ENCODE measurements around the gene COX6B2.

The COX6B2 gene

GRCh38 chr19:55314396-55314795 is 40.1 kb downstream of the COX6B2 start:
- no peak overlapping the region for H3K27ac ChIP-seq (ENCODE audit: low read depth, low read length)

GRCh38 chr19:55312621-55313512 is 41.7 kb downstream of the COX6B2 start:
- WGBS: 93% methylated on average over 47 of the region's 47 CpGs

More at GRCh38 chr19:55314396-55314795, 40.1 kb downstream of the COX6B2 start:
- peaks cover 13% of the 10 kb centered on the region for H3K36me3 ChIP-seq (ENCODE audit: insufficient read depth, low read length)
- 86% methylated on average over 8 of the region's 8 CpGs for WGBS
- no peak overlapping the region for H3K4me3 ChIP-seq (ENCODE audit: low read length)
- no peak overlapping the region for H3K9ac ChIP-seq (ENCODE audit: low read depth, low read length)
- no peaks in the 10 kb centered on the region for H3K27me3 ChIP-seq (ENCODE audit: insufficient read depth, low read length)
- H3K4me1 ChIP-seq (ENCODE audit: insufficient read depth, low read length): no peaks in the 10 kb centered on the region
- H3K9me3 ChIP-seq (ENCODE audit: insufficient read depth, low read depth, low read length): no peaks in the 10 kb centered on the region

GRCh38 chr19:55311797-55312196 is 42.7 kb downstream of the COX6B2 start:
- H3K4me3 ChIP-seq (ENCODE audit: low read length): no peak overlapping the region
- H3K36me3 ChIP-seq (ENCODE audit: insufficient read depth, low read length): peaks cover 31% of the 10 kb centered on the region
- 96% methylated on average over 18 of the region's 18 CpGs for WGBS
- no peaks in the 10 kb centered on the region for H3K4me1 ChIP-seq (ENCODE audit: insufficient read depth, low read length)
- H3K9ac ChIP-seq (ENCODE audit: low read depth, low read length): no peak overlapping the region
- no peaks in the 10 kb centered on the region for H3K9me3 ChIP-seq (ENCODE audit: insufficient read depth, low read depth, low read length)
- no peak overlapping the region for H3K27ac ChIP-seq (ENCODE audit: low read depth, low read length)
- H3K27me3 ChIP-seq (ENCODE audit: insufficient read depth, low read length): no peaks in the 10 kb centered on the region

More at GRCh38 chr19:55312621-55313512, 41.7 kb downstream of the COX6B2 start:
- Histone ChIP-seq H3K27ac (ENCODE audit: low read depth, low read length) (no peak overlapping the region), H3K9ac (ENCODE audit: low read depth, low read length) (no peak overlapping the region), H3K9me3 (ENCODE audit: insufficient read depth, low read depth, low read length) (no peaks in the 10 kb centered on the region), H3K36me3 (ENCODE audit: insufficient read depth, low read length) (peaks cover 26% of the 10 kb centered on the region), H3K27me3 (ENCODE audit: insufficient read depth, low read length) (no peaks in the 10 kb centered on the region), H3K4me1 (ENCODE audit: insufficient read depth, low read length) (no peaks in the 10 kb centered on the region), H3K4me3 (ENCODE audit: low read length) (no peak overlapping the region)

GRCh38 chr19:55311397-55311796 is 43.1 kb downstream of the COX6B2 start:
- no peak overlapping the region for H3K27ac ChIP-seq (ENCODE audit: low read depth, low read length)
- no peak overlapping the region for H3K4me3 ChIP-seq (ENCODE audit: low read length)
- no peak overlapping the region for H3K9ac ChIP-seq (ENCODE audit: low read depth, low read length)
- WGBS: 88% methylated on average over 9 of the region's 9 CpGs
- H3K9me3 ChIP-seq (ENCODE audit: insufficient read depth, low read depth, low read length): no peaks in the 10 kb centered on the region
- no peaks in the 10 kb centered on the region for H3K27me3 ChIP-seq (ENCODE audit: insufficient read depth, low read length)
- H3K36me3 ChIP-seq (ENCODE audit: insufficient read depth, low read length): peaks cover 35% of the 10 kb centered on the region
- H3K4me1 ChIP-seq (ENCODE audit: insufficient read depth, low read length): no peaks in the 10 kb centered on the region

- 93% methylated on average over 7 of the region's 7 CpGs for WGBS
- Histone ChIP-seq H3K27me3 (ENCODE audit: insufficient read depth, low read length) (no peaks in the 10 kb centered on the region), H3K36me3 (ENCODE audit: insufficient read depth, low read length) (peaks cover 43% of the 10 kb centered on the region), H3K4me1 (ENCODE audit: insufficient read depth, low read length) (no peaks in the 10 kb centered on the region), H3K4me3 (ENCODE audit: low read length) (no peak overlapping the region), H3K9me3 (ENCODE audit: insufficient read depth, low read depth, low read length) (no peaks in the 10 kb centered on the region), H3K9ac (ENCODE audit: low read depth, low read length) (no peak overlapping the region), H3K27ac (ENCODE audit: low read depth, low read length) (no peak overlapping the region)
Observed at GRCh38 chr19:55310498-55310897, 44.0 kb downstream of the COX6B2 start.

GRCh38 chr19:55309448-55309847 is 45.1 kb downstream of the COX6B2 start:
- H3K4me1 ChIP-seq (ENCODE audit: insufficient read depth, low read length): no peaks in the 10 kb centered on the region; the same call in 1 of the 2 replicates
- 93% methylated on average over 5 of the region's 5 CpGs for WGBS
- no peak overlapping the region for H3K9ac ChIP-seq (ENCODE audit: low read depth, low read length)
- H3K36me3 ChIP-seq (ENCODE audit: insufficient read depth, low read length): peaks cover 50% of the 10 kb centered on the region
- H3K4me3 ChIP-seq (ENCODE audit: low read length): no peak overlapping the region
- no peaks in the 10 kb centered on the region for H3K27me3 ChIP-seq (ENCODE audit: insufficient read depth, low read length)
- no peak overlapping the region for H3K27ac ChIP-seq (ENCODE audit: low read depth, low read length)
- H3K9me3 ChIP-seq (ENCODE audit: insufficient read depth, low read depth, low read length): no peaks in the 10 kb centered on the region

- Histone ChIP-seq H3K27ac (ENCODE audit: low read depth, low read length) (no peak overlapping the region), H3K4me1 (ENCODE audit: insufficient read depth, low read length) (no peaks in the 10 kb centered on the region; the same call in 1 of the 2 replicates), H3K4me3 (ENCODE audit: low read length) (no peak overlapping the region), H3K9ac (ENCODE audit: low read depth, low read length) (no peak overlapping the region), H3K9me3 (ENCODE audit: insufficient read depth, low read depth, low read length) (no peaks in the 10 kb centered on the region), H3K36me3 (ENCODE audit: insufficient read depth, low read length) (peaks cover 60% of the 10 kb centered on the region), H3K27me3 (ENCODE audit: insufficient read depth, low read length) (no peaks in the 10 kb centered on the region)
- WGBS: 93% methylated on average over 10 of the region's 11 CpGs
Observed at GRCh38 chr19:55308281-55308680, 46.2 kb downstream of the COX6B2 start.

- no peak overlapping the region for H3K27ac ChIP-seq (ENCODE audit: low read depth, low read length)
- no peaks in the 10 kb centered on the region for H3K27me3 ChIP-seq (ENCODE audit: insufficient read depth, low read length)
- no peaks in the 10 kb centered on the region for H3K9me3 ChIP-seq (ENCODE audit: insufficient read depth, low read depth, low read length)
- H3K4me1 ChIP-seq (ENCODE audit: insufficient read depth, low read length): no peaks in the 10 kb centered on the region; the same call in 1 of the 2 replicates
- peaks cover 68% of the 10 kb centered on the region for H3K36me3 ChIP-seq (ENCODE audit: insufficient read depth, low read length)
- 93% methylated on average over 3 of the region's 3 CpGs for WGBS
- no peak overlapping the region for H3K4me3 ChIP-seq (ENCODE audit: low read length)
- H3K9ac ChIP-seq (ENCODE audit: low read depth, low read length): no peak overlapping the region
Observed at GRCh38 chr19:55306712-55307111, 47.8 kb downstream of the COX6B2 start.

GRCh38 chr19:55305983-55306562 is 48.4 kb downstream of the COX6B2 start:
- H3K9ac ChIP-seq (ENCODE audit: low read depth, low read length): no peak overlapping the region
- no peak overlapping the region for H3K4me3 ChIP-seq (ENCODE audit: low read length)
- WGBS: 94% methylated on average over 17 of the region's 17 CpGs
- peaks cover 68% of the 10 kb centered on the region for H3K36me3 ChIP-seq (ENCODE audit: insufficient read depth, low read length)
- peaks cover 6% of the 10 kb centered on the region for H3K4me1 ChIP-seq (ENCODE audit: insufficient read depth, low read length)
- no peaks in the 10 kb centered on the region for H3K9me3 ChIP-seq (ENCODE audit: insufficient read depth, low read depth, low read length)
- H3K27ac ChIP-seq (ENCODE audit: low read depth, low read length): no peak overlapping the region
- H3K27me3 ChIP-seq (ENCODE audit: insufficient read depth, low read length): no peaks in the 10 kb centered on the region

- H3K9ac ChIP-seq (ENCODE audit: low read depth, low read length): no peak overlapping the region
- H3K4me3 ChIP-seq (ENCODE audit: low read length): no peak overlapping the region
- no peaks in the 10 kb centered on the region for H3K9me3 ChIP-seq (ENCODE audit: insufficient read depth, low read depth, low read length)
- H3K36me3 ChIP-seq (ENCODE audit: insufficient read depth, low read length): peaks cover 70% of the 10 kb centered on the region
- peaks cover 9% of the 10 kb centered on the region for H3K4me1 ChIP-seq (ENCODE audit: insufficient read depth, low read length)
- no peak overlapping the region for H3K27ac ChIP-seq (ENCODE audit: low read depth, low read length)
- no peaks in the 10 kb centered on the region for H3K27me3 ChIP-seq (ENCODE audit: insufficient read depth, low read length)
- 92% methylated on average over 9 of the region's 9 CpGs for WGBS
Observed at GRCh38 chr19:55305491-55305890, 49.0 kb downstream of the COX6B2 start.

- Histone ChIP-seq H3K27ac (ENCODE audit: low read depth, low read length) (no peak overlapping the region), H3K9ac (ENCODE audit: low read depth, low read length) (no peak overlapping the region), H3K9me3 (ENCODE audit: insufficient read depth, low read depth, low read length) (no peaks in the 10 kb centered on the region), H3K36me3 (ENCODE audit: insufficient read depth, low read length) (peaks cover 67% of the 10 kb centered on the region), H3K4me3 (ENCODE audit: low read length) (no peak overlapping the region), H3K27me3 (ENCODE audit: insufficient read depth, low read length) (no peaks in the 10 kb centered on the region), H3K4me1 (ENCODE audit: insufficient read depth, low read length) (peaks cover 9% of the 10 kb centered on the region)
- 89% methylated on average over 14 of the region's 14 CpGs for WGBS
Observed at GRCh38 chr19:55304980-55305379, 49.5 kb downstream of the COX6B2 start.
